GM21360 (cell line): ENCODE measurements around the gene PLLP.

Experiments used
- ATAC-seq: cut with Tn5 transposase; IDR thresholded peaks from one replicate; pipeline ENCODE4 v1.9.1; 2021; ENCODE audit warnings: mild to moderate bottlenecking, moderate library complexity; ENCODE audit not compliant: unreplicated experiment

Gene PLLP

GRCh38 chr16:57226701-57227621, 57.5 kb downstream of the PLLP start:
- ATAC-seq = no peak

- no peak for ATAC-seq
Observed at GRCh38 chr16:57225978-57226377, 58.5 kb downstream of the PLLP start.

GRCh38 chr16:57224651-57225335, 59.7 kb downstream of the PLLP start:
- no peak for ATAC-seq

- no peak for ATAC-seq
Observed at GRCh38 chr16:57223057-57223456, 61.4 kb downstream of the PLLP start.

GRCh38 chr16:57216968-57217367, 67.5 kb downstream of the PLLP start:
- ATAC-seq = no peak

- ATAC-seq = no peak
Observed at GRCh38 chr16:57213462-57213861, 71.0 kb downstream of the PLLP start.

GRCh38 chr16:57209780-57210179, 74.7 kb downstream of the PLLP start:
- ATAC-seq = no peak

- ATAC-seq = no peak
Observed at GRCh38 chr16:57208926-57209325, 75.5 kb downstream of the PLLP start.
